Loucy (cell line): ENCODE data around the gene BEST3.

ENCODE experiments used
- H2AFZ ChIP-seq: fragments of 200-600 bp; sonication (generic); 2 replicates; pipeline ENCODE4 v1.6.0; 2016; ENCODE audit warnings: antibody characterized with exemption, mild to moderate bottlenecking, low read length, moderate library complexity
- H3F3A ChIP-seq: fragments of 200-600 bp; 2 replicates; pipeline ENCODE4 v1.6.0; 2016; ENCODE audit warnings: antibody characterized with exemption, low read depth, mild to moderate bottlenecking
- H3K27me3 ChIP-seq: fragments of 200-600 bp; sonication (generic); 2 replicates; pipeline ENCODE4 v1.6.1; 2014; ENCODE audit warnings: low read length, mild to moderate bottlenecking; ENCODE audit not compliant: insufficient read depth, poor library complexity, severe bottlenecking
- H3K36me3 ChIP-seq: fragments of 200-600 bp; sonication (generic); 2 replicates; pipeline ENCODE4 v1.6.1; 2016; ENCODE audit warnings: low read length; ENCODE audit not compliant: insufficient read depth
- H3K4me1 ChIP-seq: fragments of 200-600 bp; sonication (generic); 2 replicates; pipeline ENCODE4 v1.5.1; 2014; ENCODE audit warnings: low read length, mild to moderate bottlenecking; ENCODE audit not compliant: insufficient read depth, poor library complexity, severe bottlenecking
- H3K4me2 ChIP-seq: fragments of 200-600 bp; sonication (generic); 2 replicates; pipeline ENCODE4 v1.6.0; 2014; ENCODE audit warnings: antibody characterized with exemption, low read length, low read depth, mild to moderate bottlenecking; ENCODE audit not compliant: poor library complexity, severe bottlenecking
- H3K4me3 ChIP-seq: fragments of 200-600 bp; sonication (generic); 2 replicates; pipeline ENCODE4 v1.5.1; 2014; ENCODE audit warnings: low read length, mild to moderate bottlenecking, mixed read lengths; ENCODE audit not compliant: poor library complexity, severe bottlenecking
- H3K79me2 ChIP-seq: fragments of 200-600 bp; sonication (generic); 2 replicates; pipeline ENCODE4 v1.6.1; 2014; ENCODE audit warnings: low read length; ENCODE audit not compliant: insufficient read depth
- H3K9ac ChIP-seq: fragments of 200-600 bp; sonication (generic); 2 replicates; pipeline ENCODE4 v1.6.0; 2014; ENCODE audit warnings: mild to moderate bottlenecking, low read depth, low read length, moderate library complexity; ENCODE audit not compliant: poor library complexity, severe bottlenecking
- H3K9me2 ChIP-seq: fragments of 200-600 bp; sonication (generic); replicated peaks from 2 replicates; pipeline ENCODE4 v1.6.1; 2016; ENCODE audit warnings: low read depth, low read length, mixed read lengths
- H3K9me3 ChIP-seq: fragments of 200-600 bp; sonication (generic); 2 replicates; pipeline ENCODE4 v1.6.1; 2014; ENCODE audit warnings: mild to moderate bottlenecking, antibody characterized with exemption, low read length, low read depth; ENCODE audit not compliant: insufficient read depth
- H4K20me1 ChIP-seq: fragments of 200-600 bp; sonication (generic); 2 replicates; pipeline ENCODE4 v1.6.0; 2014; ENCODE audit warnings: antibody characterized with exemption, low read length, mild to moderate bottlenecking; ENCODE audit not compliant: insufficient read depth, poor library complexity, severe bottlenecking
- EZH2phosphoT487 ChIP-seq: fragments of 200-600 bp; IDR thresholded peaks from 2 replicates; pipeline ENCODE4 v1.6.1; 2018; ENCODE audit warnings: antibody characterized with exemption, mild to moderate bottlenecking, moderate library complexity, borderline replicate concordance
- TF ChIP-seq, protein P1 (sequence below): fragments of 200-600 bp; sonication (generic); conservative IDR thresholded peaks from 2 replicates; pipeline ENCODE4 v1.5.1; 2014; ENCODE audit warnings: mild to moderate bottlenecking, antibody characterized with exemption, low read length

Gene BEST3

DNA sequence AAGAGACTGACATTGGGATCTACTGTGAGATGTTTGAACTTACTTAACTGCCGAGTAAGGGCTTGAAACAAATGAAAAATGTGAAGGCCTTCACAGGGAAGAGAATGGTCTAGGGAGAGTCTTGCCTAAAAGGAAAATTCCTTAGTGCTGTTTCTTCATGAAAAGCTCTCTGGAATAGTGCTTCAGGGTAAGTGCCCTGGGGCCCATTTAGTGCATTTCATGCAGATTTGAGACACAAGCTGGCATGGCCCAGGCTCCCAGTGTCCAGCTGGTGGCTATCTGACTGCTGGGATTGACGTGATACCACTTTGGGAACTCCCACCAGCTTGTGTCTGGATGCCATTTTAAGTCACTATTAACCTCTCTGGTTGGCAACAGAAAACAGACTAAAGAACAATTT, 26.9 kb downstream of the BEST3 start:
- 0 out of 2 replicates have a peak overlapping the region, but pooled peaks have one; percentile 15 for H2AFZ ChIP-seq
- no peaks in the 10 kb centered on the region for H3K4me1 ChIP-seq
- no peak for TF ChIP-seq EZH2phosphoT487
- TF ChIP-seq, protein P1, sequence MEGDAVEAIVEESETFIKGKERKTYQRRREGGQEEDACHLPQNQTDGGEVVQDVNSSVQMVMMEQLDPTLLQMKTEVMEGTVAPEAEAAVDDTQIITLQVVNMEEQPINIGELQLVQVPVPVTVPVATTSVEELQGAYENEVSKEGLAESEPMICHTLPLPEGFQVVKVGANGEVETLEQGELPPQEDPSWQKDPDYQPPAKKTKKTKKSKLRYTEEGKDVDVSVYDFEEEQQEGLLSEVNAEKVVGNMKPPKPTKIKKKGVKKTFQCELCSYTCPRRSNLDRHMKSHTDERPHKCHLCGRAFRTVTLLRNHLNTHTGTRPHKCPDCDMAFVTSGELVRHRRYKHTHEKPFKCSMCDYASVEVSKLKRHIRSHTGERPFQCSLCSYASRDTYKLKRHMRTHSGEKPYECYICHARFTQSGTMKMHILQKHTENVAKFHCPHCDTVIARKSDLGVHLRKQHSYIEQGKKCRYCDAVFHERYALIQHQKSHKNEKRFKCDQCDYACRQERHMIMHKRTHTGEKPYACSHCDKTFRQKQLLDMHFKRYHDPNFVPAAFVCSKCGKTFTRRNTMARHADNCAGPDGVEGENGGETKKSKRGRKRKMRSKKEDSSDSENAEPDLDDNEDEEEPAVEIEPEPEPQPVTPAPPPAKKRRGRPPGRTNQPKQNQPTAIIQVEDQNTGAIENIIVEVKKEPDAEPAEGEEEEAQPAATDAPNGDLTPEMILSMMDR: no peak

DNA sequence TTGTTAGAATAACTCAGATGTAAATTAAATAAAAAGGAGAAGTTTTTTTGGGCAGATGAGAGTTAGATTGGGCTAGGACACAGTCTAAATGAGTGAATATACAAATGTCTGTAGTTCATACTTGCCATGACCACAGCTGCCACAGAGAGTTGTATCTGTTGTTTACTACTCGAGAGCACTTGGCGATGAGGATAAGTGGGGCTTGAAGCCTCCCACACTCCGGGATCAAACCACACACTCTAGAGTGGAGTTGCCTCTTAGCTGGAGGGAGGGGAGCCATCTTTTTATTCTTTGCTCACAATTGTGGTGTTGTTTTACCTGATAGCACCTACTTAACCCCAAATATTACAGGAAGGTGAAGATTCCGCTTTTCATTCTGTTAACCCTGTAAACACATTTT, 27.5 kb downstream of the BEST3 start:
- no peak overlapping the region for H3K4me3 ChIP-seq
- H3K36me3 ChIP-seq: no peaks in the 10 kb centered on the region
- no peaks in the 10 kb centered on the region for H3F3A ChIP-seq
- no peaks in the 10 kb centered on the region for H3K27me3 ChIP-seq
- H3K4me2 ChIP-seq: no peak overlapping the region
- H3K9me3 ChIP-seq: no peaks in the 10 kb centered on the region
- no peak overlapping the region for H3K9ac ChIP-seq
- TF ChIP-seq, protein P1: no peak
- TF ChIP-seq EZH2phosphoT487: no peak
- H4K20me1 ChIP-seq: no peaks in the 10 kb centered on the region
- no peaks in the 10 kb centered on the region for H3K9me2 ChIP-seq
- no peaks in the 10 kb centered on the region for H3K4me1 ChIP-seq
- H3K79me2 ChIP-seq: no peaks in the 10 kb centered on the region
- no peak overlapping the region for H2AFZ ChIP-seq

More for the DNA sequence above, 26.9 kb downstream of the BEST3 start:
- Histone ChIP-seq H3K79me2 (no peaks in the 10 kb centered on the region), H3K9me3 (no peaks in the 10 kb centered on the region), H3F3A (no peaks in the 10 kb centered on the region), H3K4me2 (no peak overlapping the region), H3K27me3 (no peaks in the 10 kb centered on the region), H4K20me1 (no peaks in the 10 kb centered on the region), H3K9me2 (no peaks in the 10 kb centered on the region), H3K4me3 (no peak overlapping the region), H3K9ac (no peak overlapping the region), H3K36me3 (no peaks in the 10 kb centered on the region)

DNA sequence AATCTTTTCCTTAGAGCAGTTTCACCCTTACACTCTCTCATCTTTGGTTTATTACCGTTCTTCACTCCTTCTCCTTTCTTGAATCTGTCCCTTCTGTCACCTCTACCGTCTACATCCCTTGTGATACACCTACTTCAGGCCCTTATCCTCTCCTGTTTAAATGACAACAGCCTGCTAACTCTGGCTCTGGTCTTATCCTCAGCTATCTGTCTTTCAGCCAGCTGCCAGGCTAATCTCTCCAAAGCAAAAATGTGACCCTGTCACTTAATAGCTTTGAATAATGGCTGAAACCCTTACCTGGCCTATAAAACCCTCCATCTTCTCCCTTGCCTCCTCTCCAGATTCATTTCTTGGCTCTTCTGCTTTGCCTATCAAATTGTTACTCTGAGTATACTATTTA, 32.3 kb downstream of the BEST3 start:
- Histone ChIP-seq H2AFZ (no peak overlapping the region), H3K9ac (no peak overlapping the region), H3K27me3 (no peaks in the 10 kb centered on the region), H4K20me1 (no peaks in the 10 kb centered on the region), H3K36me3 (no peaks in the 10 kb centered on the region), H3K9me3 (no peaks in the 10 kb centered on the region), H3K9me2 (no peaks in the 10 kb centered on the region), H3K4me1 (no peaks in the 10 kb centered on the region), H3F3A (no peaks in the 10 kb centered on the region), H3K79me2 (no peaks in the 10 kb centered on the region), H3K4me3 (no peak overlapping the region), H3K4me2 (no peak overlapping the region)
- TF ChIP-seq, protein P1: no peak
- TF ChIP-seq EZH2phosphoT487: no peak
